GM12878 (cell line): ENCODE measurements around the gene MTFR1L. TPM values are rescaled to one million over a fixed set of nuclear protein-coding genes. Genes with fewer than 3 reads are reported as not detected.

Experiments
- ATAC-seq: fragments of 200-7000 bp; cut with Tn5 transposase; 3 replicates; pipeline ENCODE4 v1.9.1; 2020; ENCODE audit warnings: mild to moderate bottlenecking, moderate library complexity
- BruUV-seq: library from RNA; stranded (reverse); fragments of 400-500 nt; replicated peaks from 2 replicates; lab custom pipeline; 2021; lab: Mats Ljungman, UMichigan
- CTCF ChIA-PET: fragments of 300-600 bp; sonication (Branson Sonifier 250); formaldehyde crosslinking; extraction: SDS; loops from one replicate; lab custom pipeline; 2021; ENCODE audit warnings: inconsistent platforms; lab: Yijun Ruan, JAX
- POLR2A ChIA-PET: fragments of 350-600 bp; formaldehyde crosslinking; extraction: SDS; loops from one replicate; lab custom pipeline; 2021; ENCODE audit warnings: inconsistent platforms; lab: Charles Lee
- RAD21 ChIA-PET: fragments of 300-600 bp; sonication (Branson Sonifier 250); formaldehyde crosslinking; loops from one replicate; lab custom pipeline; 2023; ENCODE audit warnings: antibody characterized with exemption; ENCODE audit not compliant: unreplicated experiment; lab: Charles Lee
- SMC1A ChIA-PET: fragments of 300-600 bp; sonication (Branson Sonifier 250); formaldehyde crosslinking; loops from one replicate; lab custom pipeline; 2023; ENCODE audit not compliant: unreplicated experiment, uncharacterized antibody; lab: Charles Lee
- DNase-seq: peaks from one replicate; pipeline ENCODE4 v3.0.0-alpha.2; 2011; ENCODE audit warnings: low read depth, low spot score
- FAIRE-seq: peaks from 3 replicates; lab custom pipeline; 2011; peaks lifted over from hg19 to GRCh38; lab: Jason Lieb, UNC
- H2AFZ ChIP-seq: 2 replicates; pipeline ENCODE4 v1.6.0; 2011; ENCODE audit warnings: low read depth, low read length, control low read depth; ENCODE audit not compliant: control insufficient read depth
- H3K27ac ChIP-seq: 2 replicates; pipeline ENCODE4 v1.5.1; 2011; ENCODE audit warnings: control low read depth; ENCODE audit not compliant: control insufficient read depth, insufficient read depth
- H3K27me3 ChIP-seq, 2 experiments: replicated peaks in 1 of 2; 2 replicates each; pipeline versions ENCODE4 v1.6.0 to v1.6.1; 2011; ENCODE audit warnings: low read length in 1 of 2; ENCODE audit not compliant: control insufficient read depth in 2 of 2, insufficient read depth in 2 of 2
- H3K36me3 ChIP-seq, 2 experiments: 2 replicates each; pipeline ENCODE4 v1.5.1; 2011; ENCODE audit warnings: low read length in 1 of 2; ENCODE audit not compliant: control insufficient read depth in 2 of 2, insufficient read depth in 2 of 2
- H3K4me1 ChIP-seq: 2 replicates; pipeline ENCODE4 v1.6.1; 2011; ENCODE audit warnings: mild to moderate bottlenecking, low read length, moderate library complexity, mixed read lengths; ENCODE audit not compliant: control insufficient read depth, insufficient read depth
- H3K4me2 ChIP-seq: 2 replicates; pipeline ENCODE4 v1.6.0; 2011; ENCODE audit warnings: control low read depth; ENCODE audit not compliant: control insufficient read depth, insufficient read depth
- H3K4me3 ChIP-seq: fragments of 200-600 bp; sonication (generic); 2 replicates; pipeline ENCODE4 v1.5.1; 2016
- H3K79me2 ChIP-seq: 2 replicates; pipeline ENCODE4 v1.6.0; 2011; ENCODE audit warnings: low read length; ENCODE audit not compliant: control insufficient read depth, insufficient read depth
- H3K9ac ChIP-seq: 2 replicates; pipeline ENCODE4 v1.8.0; 2011; ENCODE audit warnings: low read length, control low read depth, mixed read lengths; ENCODE audit not compliant: control insufficient read depth, insufficient read depth
- H3K9me3 ChIP-seq: replicated peaks from 3 replicates; pipeline ENCODE4 v1.5.1; 2011; ENCODE audit warnings: mild to moderate bottlenecking, low read length; ENCODE audit not compliant: control insufficient read depth, insufficient read depth
- H4K20me1 ChIP-seq: 2 replicates; pipeline ENCODE4 v1.6.0; 2011; ENCODE audit not compliant: control insufficient read depth, insufficient read depth
- CBX3 ChIP-seq: fragments of 200-600 bp; sonication (generic); IDR thresholded peaks from 2 replicates; pipeline ENCODE4 v1.6.1; 2016; ENCODE audit warnings: low read depth, borderline replicate concordance
- CREB1 ChIP-seq: IDR thresholded peaks from 2 replicates; pipeline ENCODE4 v1.6.1; 2012; ENCODE audit warnings: low read depth, mild to moderate bottlenecking, inconsistent platforms
- CTCF ChIP-seq, 3 experiments: IDR thresholded peaks in 2 of 3; conservative IDR thresholded peaks in 1 of 3; 2 replicates each; pipeline ENCODE4 v1.5.1; 2011; ENCODE audit warnings: low read depth in 3 of 3, low read length in 3 of 3, mild to moderate bottlenecking in 3 of 3, control low read depth in 2 of 3, moderate library complexity in 2 of 3, inconsistent platforms in 1 of 3, mixed read lengths in 1 of 3; ENCODE audit not compliant: control insufficient read depth in 2 of 3, insufficient read depth in 1 of 3; ENCODE audit errors: extremely low read depth in 1 of 3
- MLLT1 ChIP-seq: fragments of 450-650 bp; IDR thresholded peaks from 2 replicates; pipeline ENCODE4 v1.6.1; 2016; ENCODE audit warnings: mild to moderate bottlenecking
- NFYB ChIP-seq: IDR thresholded peaks from 2 replicates; pipeline ENCODE4 v1.6.1; 2011; ENCODE audit warnings: low read depth, mild to moderate bottlenecking, low read length, improper control_type of control experiment, moderate library complexity; ENCODE audit not compliant: insufficient read depth
- NKRF ChIP-seq: fragments of 450-650 bp; conservative IDR thresholded peaks from 2 replicates; pipeline ENCODE4 v1.6.1; 2017; ENCODE audit warnings: mild to moderate bottlenecking, moderate library complexity
- RB1 ChIP-seq: fragments of 450-650 bp; formaldehyde crosslinking; IDR thresholded peaks from 2 replicates; pipeline ENCODE4 v1.6.1; 2017; ENCODE audit warnings: mild to moderate bottlenecking, borderline replicate concordance
- SMARCA5 ChIP-seq: fragments of 450-650 bp; IDR thresholded peaks from 2 replicates; pipeline ENCODE4 v1.6.1; 2017; ENCODE audit warnings: mild to moderate bottlenecking
- TBL1XR1 ChIP-seq: IDR thresholded peaks from 2 replicates; pipeline ENCODE4 v1.6.1; 2012; ENCODE audit warnings: low read depth, low read length, improper control_type of control experiment
- WGBS: methylation state at CpG from one replicate; pipeline ENCODE4 v1.1.6; 2016; ENCODE audit warnings: low lambda C conversion rate; ENCODE audit not compliant: insufficient replicate concordance, insufficient coverage; ENCODE audit errors: missing lambda C conversion rate; 5-methylcytosine and 5-hydroxymethylcytosine counted together
- in situ Hi-C: fragments of 300-500 bp; cut with MboI; formaldehyde crosslinking; loops from 9 replicates; pipeline ENCODE4 v1.14.3; 2018; ENCODE audit warnings: mixed read lengths
- intact Hi-C: fragments of 100-400 bp; cut with micrococcal nuclease; formaldehyde crosslinking; loops from one replicate; pipeline ENCODE4 v1.14.2; 2022; ENCODE audit not compliant: unreplicated experiment
- polyA plus RNA-seq, 11 experiments: library from polyadenylated mRNA; depleted of rRNA in 4 of 11; unstranded in 6 of 11; stranded (reverse) in 5 of 11; fragments of >200 nt; fragmentation: Nextera tagmentation in 4 of 11; fragmentation: Illumina TruSeq in 1 of 11; extraction: Ambion mirVana in 4 of 11; extraction: Trizol in 1 of 11; gene quantifications; 1 replicate in 1 of 11; 2 replicates in 10 of 11; pipeline versions ENCODE4 v1.2.1 to v1.2.3, GENCODE V29; 2011 to 2016; ENCODE audit warnings: inconsistent platforms in 2 of 11, missing spikeins in 2 of 11, low read depth in 1 of 11
- total RNA-seq, 4 experiments: library from RNA; depleted of rRNA in 3 of 4; stranded (reverse); fragments of >200 nt in 3 of 4; fragmentation: Illumina TruSeq in 1 of 4; extraction: Trizol in 1 of 4; gene quantifications; 2 replicates each; pipeline versions ENCODE4 v1.2.1 to v1.2.3, GENCODE V29; 2013 to 2021

MTFR1L gene
- total and polyA plus RNA-seq, 10 of the 15 experiments (the other 5 are each of a cell fraction or from before 2014, with no cell fraction given): 16.9 to 44.2 (median 30.3) TPM

GRCh38 chr1:25869909-25870606, 50.3 kb downstream of the MTFR1L start:
- H3K27me3 ChIP-seq: no peaks in the 10 kb centered on the region
- H3K27ac ChIP-seq: no peak overlapping the region
- no peak overlapping the region for H2AFZ ChIP-seq
- ATAC-seq (no peak), FAIRE-seq (no peak), DNase-seq (no peak)
- H4K20me1 ChIP-seq: no peaks in the 10 kb centered on the region
- ChIA-PET POLR2A (interaction anchor here (0.5 to 1.1 kb wide), 3 partner anchors 22 to 298 kb away, joined by 3 to 5 read pairs (median 4); no protein-coding TSS in a partner anchor), RAD21 (no interaction called here), SMC1A (interaction anchor here (0.6 to 1.2 kb wide), 6 partner anchors 8 to 127 kb away, joined by 3 to 5 read pairs (median 4); partner anchors contain the start of gene PAFAH2), CTCF (interaction anchor here (0.8 to 1.5 kb wide), 5 partner anchors 10 to 547 kb away, joined by 3 to 5 read pairs (median 4); no protein-coding TSS in a partner anchor)
- no peak for TF ChIP-seq CREB1
- TF ChIP-seq SMARCA5: no peak
- TF ChIP-seq NFYB: no peak
- no peak for TF ChIP-seq TBL1XR1
- no peaks in the 10 kb centered on the region for H3K36me3 ChIP-seq
- no TSS peak for BruUV-seq
- peaks cover 34% of the 10 kb centered on the region for H3K4me1 ChIP-seq
- in situ Hi-C loops (no loop called here), intact Hi-C loops (no loop called here)
- no peak overlapping the region for H3K9ac ChIP-seq
- H3K79me2 ChIP-seq: peaks cover 9% of the 10 kb centered on the region
- no peaks in the 10 kb centered on the region for H3K9me3 ChIP-seq
- H3K4me2 ChIP-seq: no peak overlapping the region
- no peak overlapping the region for H3K4me3 ChIP-seq
- 68% methylated on average over 6 of the region's 6 CpGs for WGBS

- H3K27ac ChIP-seq: no peak overlapping the region
- ATAC-seq (no peak), DNase-seq (no peak), FAIRE-seq (no peak)
- H4K20me1 ChIP-seq: no peaks in the 10 kb centered on the region
- H2AFZ ChIP-seq: no peak overlapping the region
- no TSS peak for BruUV-seq
- no peaks in the 10 kb centered on the region for H3K36me3 ChIP-seq
- H3K4me1 ChIP-seq: peaks cover 34% of the 10 kb centered on the region
- no peak overlapping the region for H3K4me2 ChIP-seq
- H3K27me3 ChIP-seq: no peaks in the 10 kb centered on the region
- peaks cover 9% of the 10 kb centered on the region for H3K79me2 ChIP-seq
- CTCF ChIA-PET: interaction anchor here (0.6 to 1.5 kb wide), 7 partner anchors 10 to 1228 kb away, joined by 3 to 5 read pairs (median 3); partner anchors contain the start of gene PAFAH2
- SMC1A ChIA-PET: interaction anchor here (0.8 to 1.2 kb wide), 6 partner anchors 8 to 363 kb away, joined by 3 to 5 read pairs (median 4); partner anchors contain the start of genes CEP85 and PAFAH2
- RAD21 ChIA-PET: no interaction called here
- H3K4me3 ChIP-seq: no peak overlapping the region
- intact Hi-C loops (no loop called here), in situ Hi-C loops (no loop called here)
- 100% methylated on average over 1 of the region's 1 CpG for WGBS
- H3K9me3 ChIP-seq: no peaks in the 10 kb centered on the region
- H3K9ac ChIP-seq: no peak overlapping the region
- POLR2A ChIA-PET: interaction anchor here (0.5 kb wide), 1 partner anchor 21 kb away, joined by 4 read pairs; no protein-coding TSS in a partner anchor
- TF ChIP-seq CTCF (IDR thresholded peaks at IDR 0.05 in 2 of 3, conservative IDR thresholded peaks at IDR 0.05 in 1 of 3; ENCODE audit: control insufficient read depth in 2 of 3, extremely low read depth in 1 of 3, insufficient read depth in 1 of 3, low read depth in 3 of 3, low read length in 3 of 3): no peak
- no peak for TF ChIP-seq CBX3
- no peak for TF ChIP-seq NKRF
- no peak for TF ChIP-seq MLLT1
- no peak for TF ChIP-seq RB1
- TF ChIP-seq TBL1XR1: no peak
- no peak for TF ChIP-seq SMARCA5
Measured at GRCh38 chr1:25870614-25871013, 50.9 kb downstream of the MTFR1L start.
